ENCODE measurements around the gene EFEMP1. TPM values are rescaled to one million over a fixed set of nuclear protein-coding genes. Genes with fewer than 3 reads are reported as not detected.

The EFEMP1 gene
- total RNA-seq, 1 experiment from 2014 or later, result 24.0 TPM

DNA sequence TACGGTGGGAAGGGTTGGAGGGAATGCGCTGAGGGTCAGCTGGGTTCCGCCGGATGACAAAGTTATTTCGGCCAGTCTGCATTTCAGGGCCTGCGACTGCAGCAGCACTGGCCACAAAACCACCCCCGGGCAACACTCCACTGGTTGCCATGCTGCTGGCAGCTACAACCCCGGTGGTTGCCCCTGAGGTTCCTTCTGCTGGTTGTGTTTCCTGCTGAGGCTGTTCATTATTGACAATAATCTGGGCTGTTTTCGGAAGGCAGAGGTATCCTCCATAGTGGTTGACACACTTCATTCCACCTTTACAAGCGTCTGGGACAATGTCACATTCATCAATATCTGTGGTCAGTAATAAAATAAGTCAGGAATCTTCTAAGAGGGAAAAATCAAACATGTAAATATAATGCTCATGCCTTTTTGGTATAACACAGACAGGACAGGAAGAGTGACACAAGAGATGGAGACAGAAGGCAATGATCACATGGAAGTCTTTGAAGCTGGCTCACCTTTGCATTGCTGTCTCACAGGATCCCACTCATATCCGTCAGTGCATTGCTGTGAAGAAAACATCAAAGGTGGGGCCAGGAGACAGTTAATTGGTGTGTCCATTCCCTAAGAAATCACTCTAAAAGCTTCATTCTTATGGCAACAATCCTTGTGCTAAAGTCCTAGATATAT, 5.7 kb downstream of the EFEMP1 start:
- TF ChIP-seq SP1 (CRISPR knock-in tag; conservative IDR thresholded peaks at IDR 0.05) (no peak), ZNF423 (CRISPR knock-in tag; IDR thresholded peaks at IDR 0.05) (no peak), GRHL2 (CRISPR knock-in tag; IDR thresholded peaks at IDR 0.05; ENCODE audit: insufficient replicate concordance, severe bottlenecking) (no peak), EMX1 (CRISPR knock-in tag; IDR thresholded peaks at IDR 0.05) (no peak)
- TF ChIP-seq, protein P1, sequence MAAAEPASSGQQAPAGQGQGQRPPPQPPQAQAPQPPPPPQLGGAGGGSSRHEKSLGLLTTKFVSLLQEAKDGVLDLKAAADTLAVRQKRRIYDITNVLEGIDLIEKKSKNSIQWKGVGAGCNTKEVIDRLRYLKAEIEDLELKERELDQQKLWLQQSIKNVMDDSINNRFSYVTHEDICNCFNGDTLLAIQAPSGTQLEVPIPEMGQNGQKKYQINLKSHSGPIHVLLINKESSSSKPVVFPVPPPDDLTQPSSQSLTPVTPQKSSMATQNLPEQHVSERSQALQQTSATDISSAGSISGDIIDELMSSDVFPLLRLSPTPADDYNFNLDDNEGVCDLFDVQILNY (CRISPR knock-in tag; IDR thresholded peaks at IDR 0.05), result no peak
- H3K27me3 Mint-ChIP-seq (ENCODE audit: low read depth), result peaks cover 14% of the 10 kb centered on the region
- no peak overlapping the region for H3K27ac Mint-ChIP-seq
- H3K4me1 Mint-ChIP-seq, result peaks cover 15% of the 10 kb centered on the region
- ATAC-seq (no peak), DNase-seq (ENCODE audit: low spot score) (no peak)
- ChIA-PET CTCF (no interaction called here), POLR2A (no interaction called here)
- H3K9me3 Mint-ChIP-seq, result no peaks in the 10 kb centered on the region
- H3K36me3 Mint-ChIP-seq, result peaks cover 2% of the 10 kb centered on the region; the same call in 1 of the 2 replicates
- no peak overlapping the region for H3K4me3 Mint-ChIP-seq

DNA sequence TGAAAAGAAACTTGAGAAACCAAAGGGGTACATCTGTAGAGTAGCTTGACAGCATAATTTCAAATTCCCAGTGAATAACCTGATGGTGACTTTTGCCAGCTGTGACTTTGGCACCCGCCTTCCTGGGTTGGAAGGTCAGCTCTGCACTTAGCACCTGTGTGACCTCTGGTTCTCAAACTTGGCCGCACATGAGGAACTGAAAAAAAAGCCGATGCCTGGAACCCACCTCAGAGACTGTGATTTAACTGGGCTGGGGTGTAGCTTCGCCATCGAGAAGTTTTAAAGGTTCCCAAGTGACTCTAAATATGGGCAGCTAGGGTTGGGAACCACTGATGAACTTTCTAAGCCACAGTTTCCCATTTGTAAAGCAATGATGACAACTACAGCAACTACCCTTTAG, 6.5 kb downstream of the EFEMP1 start:
- no peak for ATAC-seq
- Mint-ChIP-seq H3K9me3 (no peaks in the 10 kb centered on the region), H3K4me1 (peaks cover 11% of the 10 kb centered on the region), H3K36me3 (peaks cover 2% of the 10 kb centered on the region; the same call in 1 of the 2 replicates), H3K27ac (no peak overlapping the region), H3K4me3 (no peak overlapping the region), H3K27me3 (ENCODE audit: low read depth) (peaks cover 8% of the 10 kb centered on the region)
- CTCF ChIA-PET, result no interaction called here
- no peak for TF ChIP-seq GRHL2 (CRISPR knock-in tag; IDR thresholded peaks at IDR 0.05; ENCODE audit: insufficient replicate concordance, severe bottlenecking)
- no peak for TF ChIP-seq ARID4B (CRISPR knock-in tag; IDR thresholded peaks at IDR 0.05; ENCODE audit: borderline replicate concordance)
- no peak for TF ChIP-seq RORB (CRISPR knock-in tag; IDR thresholded peaks at IDR 0.05)
- TF ChIP-seq, protein P2, sequence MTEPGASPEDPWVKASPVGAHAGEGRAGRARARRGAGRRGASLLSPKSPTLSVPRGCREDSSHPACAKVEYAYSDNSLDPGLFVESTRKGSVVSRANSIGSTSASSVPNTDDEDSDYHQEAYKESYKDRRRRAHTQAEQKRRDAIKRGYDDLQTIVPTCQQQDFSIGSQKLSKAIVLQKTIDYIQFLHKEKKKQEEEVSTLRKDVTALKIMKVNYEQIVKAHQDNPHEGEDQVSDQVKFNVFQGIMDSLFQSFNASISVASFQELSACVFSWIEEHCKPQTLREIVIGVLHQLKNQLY (CRISPR knock-in tag; IDR thresholded peaks at IDR 0.05), result no peak
- TF ChIP-seq FOXK1 (CRISPR knock-in tag; IDR thresholded peaks at IDR 0.05), result no peak
- TF ChIP-seq ATF2 (CRISPR knock-in tag; IDR thresholded peaks at IDR 0.05; ENCODE audit: borderline replicate concordance, low read depth), result no peak
- no peak for TF ChIP-seq ATF3 (CRISPR knock-in tag; conservative IDR thresholded peaks at IDR 0.05)
- TF ChIP-seq ATF6 (CRISPR knock-in tag; IDR thresholded peaks at IDR 0.05), result no peak
- TF ChIP-seq, protein P3, sequence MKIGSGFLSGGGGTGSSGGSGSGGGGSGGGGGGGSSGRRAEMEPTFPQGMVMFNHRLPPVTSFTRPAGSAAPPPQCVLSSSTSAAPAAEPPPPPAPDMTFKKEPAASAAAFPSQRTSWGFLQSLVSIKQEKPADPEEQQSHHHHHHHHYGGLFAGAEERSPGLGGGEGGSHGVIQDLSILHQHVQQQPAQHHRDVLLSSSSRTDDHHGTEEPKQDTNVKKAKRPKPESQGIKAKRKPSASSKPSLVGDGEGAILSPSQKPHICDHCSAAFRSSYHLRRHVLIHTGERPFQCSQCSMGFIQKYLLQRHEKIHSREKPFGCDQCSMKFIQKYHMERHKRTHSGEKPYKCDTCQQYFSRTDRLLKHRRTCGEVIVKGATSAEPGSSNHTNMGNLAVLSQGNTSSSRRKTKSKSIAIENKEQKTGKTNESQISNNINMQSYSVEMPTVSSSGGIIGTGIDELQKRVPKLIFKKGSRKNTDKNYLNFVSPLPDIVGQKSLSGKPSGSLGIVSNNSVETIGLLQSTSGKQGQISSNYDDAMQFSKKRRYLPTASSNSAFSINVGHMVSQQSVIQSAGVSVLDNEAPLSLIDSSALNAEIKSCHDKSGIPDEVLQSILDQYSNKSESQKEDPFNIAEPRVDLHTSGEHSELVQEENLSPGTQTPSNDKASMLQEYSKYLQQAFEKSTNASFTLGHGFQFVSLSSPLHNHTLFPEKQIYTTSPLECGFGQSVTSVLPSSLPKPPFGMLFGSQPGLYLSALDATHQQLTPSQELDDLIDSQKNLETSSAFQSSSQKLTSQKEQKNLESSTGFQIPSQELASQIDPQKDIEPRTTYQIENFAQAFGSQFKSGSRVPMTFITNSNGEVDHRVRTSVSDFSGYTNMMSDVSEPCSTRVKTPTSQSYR (CRISPR knock-in tag; IDR thresholded peaks at IDR 0.05), result no peak
- no peak for TF ChIP-seq ZNF263 (CRISPR knock-in tag; IDR thresholded peaks at IDR 0.05; ENCODE audit: low read depth)
- DNase-seq (ENCODE audit: low spot score), result no peak
- POLR2A ChIA-PET, result no interaction called here

Data from WTC11 (cell line).